SK-N-SH (cell line): ENCODE results near the gene THEM5.

Source experiments
- CTCF ChIP-seq: fragments of 200-600 bp; sonication (generic); IDR thresholded peaks from 2 replicates; pipeline ENCODE4 v1.6.1; 2017; ENCODE audit warnings: antibody characterized with exemption, mild to moderate bottlenecking, moderate library complexity
- ELF1 ChIP-seq: IDR thresholded peaks from 2 replicates; pipeline ENCODE4 v1.4.0; 2012
- EZH2phosphoT487 ChIP-seq: fragments of 200-600 bp; sonication (generic); IDR thresholded peaks from 2 replicates; pipeline ENCODE4 v1.6.1; 2017; ENCODE audit warnings: low read depth, mixed run types, mild to moderate bottlenecking, antibody characterized with exemption, moderate library complexity, borderline replicate concordance
- REST ChIP-seq: IDR thresholded peaks from 2 replicates; pipeline ENCODE4 v1.6.1; 2012; ENCODE audit warnings: mild to moderate bottlenecking, low read depth, low read length, moderate library complexity
- TAF1 ChIP-seq: IDR thresholded peaks from 2 replicates; pipeline ENCODE4 v1.6.1; 2012; ENCODE audit warnings: low read depth, mild to moderate bottlenecking, low read length, moderate library complexity, borderline replicate concordance
- YY1 ChIP-seq: IDR thresholded peaks from 2 replicates; pipeline ENCODE4 v1.4.0; 2012; ENCODE audit warnings: low read depth, mild to moderate bottlenecking

GRCh38 chr1:151814971-151815545, 38.5 kb downstream of the THEM5 start:
- TF ChIP-seq CTCF = no peak
- TF ChIP-seq YY1 = no peak
- TF ChIP-seq TAF1 = no peak
- TF ChIP-seq REST = no peak
- no peak for TF ChIP-seq EZH2phosphoT487
- no peak for TF ChIP-seq ELF1
